Bladder microvascular endothelial cell (primary cell): ENCODE results near the gene PPP1R14B. TPM values are rescaled to one million over a fixed set of nuclear protein-coding genes. Genes with fewer than 3 reads are reported as not detected.

ENCODE experiments used
- total RNA-seq: library from RNA; depleted of rRNA; stranded (reverse); fragments of >200 nt; gene quantifications from 2 replicates; pipeline ENCODE4 v1.2.3, GENCODE V29; 2014

PPP1R14B gene, protein sequence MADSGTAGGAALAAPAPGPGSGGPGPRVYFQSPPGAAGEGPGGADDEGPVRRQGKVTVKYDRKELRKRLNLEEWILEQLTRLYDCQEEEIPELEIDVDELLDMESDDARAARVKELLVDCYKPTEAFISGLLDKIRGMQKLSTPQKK
- 207 and 216 TPM in 2 replicates for total RNA-seq

DNA sequence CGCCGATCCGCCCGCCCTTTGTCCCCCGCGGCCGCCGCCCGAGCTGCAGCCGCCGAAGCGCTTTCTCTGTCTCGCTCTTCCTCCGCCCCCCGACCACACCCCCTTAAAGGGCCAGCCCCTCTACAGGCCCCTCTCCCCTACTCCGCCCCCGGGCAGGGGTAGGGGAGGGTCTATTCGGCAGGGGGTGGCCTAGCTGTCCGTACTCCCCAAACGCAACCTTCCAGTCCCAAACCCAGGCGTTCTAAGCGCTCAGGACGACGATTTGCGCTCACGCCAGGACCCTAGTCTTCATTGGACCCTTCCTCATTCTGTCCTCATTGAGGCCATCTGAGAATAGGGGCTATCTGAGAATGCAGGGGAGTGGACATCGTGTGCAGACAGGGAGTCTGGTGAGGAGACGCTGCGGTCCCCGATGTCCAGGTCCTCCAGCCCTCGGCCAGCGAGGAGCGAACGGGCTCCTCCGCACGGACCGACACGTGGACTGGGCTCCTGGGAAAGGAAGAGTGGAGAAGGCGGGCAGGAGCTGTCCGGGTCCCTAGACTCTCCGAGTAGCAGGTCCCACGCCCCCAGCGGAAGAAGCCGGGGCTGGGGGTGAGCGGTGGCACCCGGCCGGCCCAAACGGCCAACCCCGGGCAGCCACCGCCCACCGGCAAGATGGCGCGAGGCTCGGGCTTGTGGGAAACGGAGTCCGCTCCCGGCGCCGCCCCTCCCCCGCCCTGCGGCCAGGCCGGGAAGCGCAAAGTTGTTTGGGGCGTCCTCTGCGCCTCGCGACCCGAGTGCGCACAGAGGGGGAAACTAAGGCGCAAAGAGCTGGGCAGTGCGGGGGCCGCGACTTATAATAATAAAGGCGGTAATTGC is at the start of gene PPP1R14B:
TSS of gene PPP1R14B (minus strand) at position 73 of the 858 bp plus-strand sequence. CDS start 270 bp downstream, outside the sequence.

DNA sequence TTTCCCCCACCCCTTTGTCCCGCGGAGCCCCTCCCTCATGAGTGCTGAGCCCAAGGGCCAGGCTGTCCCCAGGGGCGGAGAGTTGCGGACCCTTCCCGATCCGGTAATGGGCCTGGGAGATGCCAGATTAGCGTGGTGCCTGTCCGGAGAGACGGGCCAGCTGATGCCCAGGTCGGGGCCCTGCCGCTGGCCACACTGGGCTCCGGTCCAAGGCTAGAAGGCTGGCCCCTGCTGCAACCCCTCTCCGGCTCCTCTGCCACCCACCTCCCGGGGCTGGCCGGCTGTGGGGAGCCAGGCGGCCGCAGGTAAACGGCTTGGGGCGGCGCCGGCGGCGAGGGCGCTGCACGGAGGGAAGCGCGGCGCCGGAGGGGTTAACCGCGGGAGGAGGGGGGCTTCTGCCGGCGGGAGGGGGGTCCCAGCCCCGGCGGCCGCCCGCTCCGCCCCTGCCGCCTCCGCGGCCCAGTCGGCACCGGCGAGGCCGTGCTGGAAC is 44.6 kb upstream of the PPP1R14B start, which contains the start of gene KCNK4:
TSS of gene KCNK4 (plus strand) at position 41 of the 490 bp plus-strand sequence. CDS start 1,717 bp downstream, outside the sequence.

DNA sequence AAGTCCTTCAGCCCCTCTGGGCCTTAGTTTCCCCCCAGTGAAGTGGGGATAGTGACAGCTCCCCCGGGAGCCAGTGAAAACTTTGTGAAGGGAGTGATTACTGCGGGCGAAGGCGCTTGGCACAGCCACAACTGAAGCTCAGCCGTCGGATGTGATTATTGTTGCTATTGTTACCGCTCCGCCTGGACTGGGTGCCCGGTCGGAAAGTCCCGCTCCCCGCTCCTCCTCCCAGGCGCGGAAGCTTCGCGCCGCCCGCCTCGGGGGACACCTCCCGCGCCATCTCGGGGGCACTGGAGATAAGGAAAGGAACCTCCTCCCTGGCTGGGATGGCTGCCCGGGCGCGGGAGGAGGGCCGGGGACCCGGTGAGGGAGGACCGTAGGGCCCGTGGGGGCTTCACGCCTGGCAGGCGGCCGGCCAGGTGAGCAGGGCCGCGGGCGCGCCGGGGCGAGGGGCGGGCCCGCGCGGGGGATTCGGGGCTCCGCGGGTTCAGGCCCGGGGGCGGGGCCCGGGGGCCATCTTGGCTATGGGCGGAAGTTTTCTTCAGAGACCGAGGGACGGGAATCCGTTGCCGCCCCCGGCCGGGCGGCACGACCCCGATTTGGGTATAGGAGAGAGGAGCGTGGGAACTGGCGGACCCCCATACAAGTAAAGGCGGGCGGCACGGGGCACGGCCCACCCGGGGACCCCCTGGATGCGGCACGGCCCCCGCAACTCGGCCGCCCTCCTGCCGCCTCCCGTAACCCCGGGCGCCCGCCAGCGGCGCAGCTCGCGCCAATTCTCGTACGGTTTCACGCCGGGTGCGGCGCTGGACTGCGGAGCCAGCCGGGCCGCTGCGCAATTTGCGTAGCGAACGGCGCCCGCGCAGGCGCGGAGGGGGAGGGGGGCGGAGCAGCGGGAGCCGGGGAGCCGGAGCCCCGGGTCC is 38.5 kb upstream of the PPP1R14B start, which contains the start of gene GPR137:
TSS of gene GPR137 (plus strand) at position 887 of the 923 bp plus-strand sequence. CDS start 677 bp downstream, outside the sequence.

DNA sequence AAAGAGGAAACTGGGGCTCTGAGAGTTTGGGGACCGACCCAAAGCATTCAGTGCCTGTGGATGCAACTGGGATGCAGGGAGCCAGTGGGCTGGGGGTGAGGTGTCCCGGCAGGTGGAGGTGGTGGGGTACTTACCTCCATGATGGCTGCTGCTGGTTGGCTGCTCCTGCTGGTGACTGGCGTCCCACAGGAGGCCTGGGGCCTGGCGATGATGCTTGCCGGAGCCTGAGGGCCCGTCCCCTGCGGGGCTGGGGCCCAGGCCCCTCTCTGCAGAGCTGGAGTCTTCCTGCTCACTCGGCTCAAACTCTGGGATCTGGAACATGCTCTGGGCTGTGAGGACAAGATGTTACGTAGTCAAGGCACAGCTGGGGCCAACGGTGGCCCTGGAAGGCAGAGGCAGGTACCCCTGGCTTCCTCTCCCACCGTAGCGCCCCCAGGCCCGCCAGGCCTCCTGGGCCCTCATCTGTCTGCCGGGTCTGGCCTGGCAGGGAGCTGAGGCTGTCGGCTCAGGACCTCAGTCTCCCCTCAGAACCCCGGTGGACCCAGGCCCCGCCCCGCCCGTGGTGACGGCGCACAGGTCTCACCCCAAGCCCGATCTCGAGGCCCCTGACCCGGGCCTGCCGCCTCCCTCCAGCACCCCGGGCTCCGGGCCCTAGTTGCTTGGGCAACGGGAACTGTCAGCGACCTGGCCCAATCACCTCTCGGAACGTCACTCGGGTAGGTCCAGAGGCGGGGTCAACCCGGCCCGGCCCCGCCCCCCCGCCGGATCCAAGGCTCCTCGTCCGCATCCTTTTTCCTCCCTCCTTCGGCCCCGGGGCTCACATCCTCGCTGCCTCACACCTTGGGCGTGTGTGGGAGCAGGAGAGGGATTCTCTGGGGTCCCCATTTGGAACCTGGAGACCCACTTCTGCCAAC is 37.6 kb upstream of the PPP1R14B start, which contains the start of gene BAD:
TSS of gene BAD (minus strand) at position 618 of the 914 bp plus-strand sequence. CDS start at position 321, 297 bp downstream.

GRCh38 chr11:64251016-64251752 is 4.4 kb upstream of the PPP1R14B start, which contains the start of gene PLCB3:
TSS of gene PLCB3 (plus strand) at chr11:64251530. CDS start at chr11:64251650, 120 bp downstream.

DNA sequence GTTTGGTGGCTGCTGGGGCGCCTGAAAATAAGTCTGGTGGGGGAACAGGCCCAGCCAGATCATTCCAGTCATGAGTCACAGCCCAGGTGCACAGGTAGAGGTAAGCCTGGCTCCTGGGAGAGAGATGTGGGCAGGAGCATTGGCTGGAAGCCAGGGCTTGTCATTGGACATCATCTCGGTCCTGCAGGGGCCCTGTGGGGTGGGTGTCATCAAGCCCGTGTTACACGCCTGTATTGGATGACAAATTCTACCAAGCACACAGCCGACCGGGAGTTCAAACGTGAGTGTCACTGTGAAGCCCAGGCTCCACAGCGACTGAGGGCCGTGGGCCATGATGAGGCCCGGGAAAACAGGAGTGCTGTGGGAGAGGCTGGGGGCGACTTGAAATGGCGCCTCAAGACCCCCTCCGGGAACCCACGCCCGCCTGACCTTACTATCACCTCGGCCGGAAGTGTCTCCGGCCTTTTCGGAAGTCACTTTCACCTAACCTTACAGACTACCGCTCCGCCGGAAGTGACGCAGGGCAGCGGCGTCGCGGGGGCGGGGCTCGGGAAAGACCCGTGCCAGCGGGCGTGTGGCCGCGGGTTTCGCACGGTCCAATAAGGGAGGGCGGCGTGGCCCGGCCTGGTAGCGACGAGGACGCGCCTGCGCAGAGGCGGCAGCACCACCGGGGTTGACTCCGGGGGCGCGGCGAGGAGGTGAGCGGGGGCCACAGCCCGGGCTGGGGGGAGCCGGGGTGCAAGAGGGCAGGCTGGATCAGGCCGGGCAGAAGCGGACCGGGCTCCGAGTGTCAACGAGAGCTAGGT is 6.1 kb downstream of the PPP1R14B start, which contains the start of gene FKBP2:
TSS of gene FKBP2 (plus strand) at position 661 of the 806 bp plus-strand sequence. CDS start 1,293 bp downstream, outside the sequence.

GRCh38 chr11:64233913-64234586 is 12.7 kb downstream of the PPP1R14B start, which contains the start of gene VEGFB:
TSS of gene VEGFB (plus strand) at chr11:64234584. CDS start at chr11:64234834, 250 bp downstream.

GRCh38 chr11:64230171-64230984 is 16.4 kb downstream of the PPP1R14B start, which contains the start of gene DNAJC4:
TSS of gene DNAJC4 (plus strand) at chr11:64230548. CDS start at chr11:64230855, 307 bp downstream.

DNA sequence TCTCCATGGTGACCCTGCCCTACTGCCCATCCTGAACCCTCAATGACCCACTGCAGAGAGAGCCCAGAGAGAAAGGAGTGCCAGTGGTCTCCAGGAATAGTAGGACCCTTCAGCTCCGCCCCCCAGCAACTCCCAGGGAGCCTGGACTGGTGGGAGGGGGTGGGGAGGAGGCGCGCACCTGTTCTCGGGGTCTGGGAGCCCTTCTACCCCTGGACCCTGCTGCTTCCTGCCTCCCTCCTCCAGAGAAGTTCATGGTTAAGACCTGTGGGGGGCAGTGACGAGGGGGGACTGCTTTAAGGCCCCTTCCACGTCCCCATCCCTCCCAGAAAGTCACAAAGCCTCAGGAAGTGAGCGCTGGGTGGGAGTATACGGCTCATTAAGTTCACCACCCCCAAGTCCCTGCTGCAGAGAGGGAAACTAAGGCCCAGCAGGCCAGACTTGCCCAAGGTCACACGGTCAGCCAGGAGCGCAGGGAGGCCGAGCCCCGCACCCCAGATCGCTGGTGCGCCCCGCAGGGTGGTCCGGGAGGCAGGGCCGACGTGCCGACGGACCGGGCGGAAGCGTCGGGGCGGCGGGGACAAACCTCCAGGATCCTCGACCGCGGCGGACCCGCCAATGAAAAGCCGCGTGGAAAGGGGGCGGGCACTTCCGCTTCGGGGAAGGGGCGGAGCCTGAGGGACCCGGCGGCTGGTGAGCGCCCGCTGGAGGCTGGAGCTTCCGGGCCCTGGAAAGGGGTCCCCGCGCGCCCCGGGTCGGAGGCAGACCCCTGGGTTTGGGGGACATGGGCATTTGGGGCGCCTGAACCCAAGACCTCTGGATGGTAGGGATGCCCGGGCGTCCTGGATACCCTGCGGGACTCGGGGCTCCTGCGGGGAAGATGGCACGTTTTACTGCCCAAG is 20.9 kb downstream of the PPP1R14B start, which contains the start of the genes NUDT22 and TRPT1:
TSS of gene NUDT22 (plus strand) at position 667 of the 899 bp plus-strand sequence. CDS start 379 bp downstream, outside the sequence.
TSS of gene TRPT1 (minus strand) at position 579 of the 899 bp plus-strand sequence. CDS start at position 253, 326 bp downstream.

DNA sequence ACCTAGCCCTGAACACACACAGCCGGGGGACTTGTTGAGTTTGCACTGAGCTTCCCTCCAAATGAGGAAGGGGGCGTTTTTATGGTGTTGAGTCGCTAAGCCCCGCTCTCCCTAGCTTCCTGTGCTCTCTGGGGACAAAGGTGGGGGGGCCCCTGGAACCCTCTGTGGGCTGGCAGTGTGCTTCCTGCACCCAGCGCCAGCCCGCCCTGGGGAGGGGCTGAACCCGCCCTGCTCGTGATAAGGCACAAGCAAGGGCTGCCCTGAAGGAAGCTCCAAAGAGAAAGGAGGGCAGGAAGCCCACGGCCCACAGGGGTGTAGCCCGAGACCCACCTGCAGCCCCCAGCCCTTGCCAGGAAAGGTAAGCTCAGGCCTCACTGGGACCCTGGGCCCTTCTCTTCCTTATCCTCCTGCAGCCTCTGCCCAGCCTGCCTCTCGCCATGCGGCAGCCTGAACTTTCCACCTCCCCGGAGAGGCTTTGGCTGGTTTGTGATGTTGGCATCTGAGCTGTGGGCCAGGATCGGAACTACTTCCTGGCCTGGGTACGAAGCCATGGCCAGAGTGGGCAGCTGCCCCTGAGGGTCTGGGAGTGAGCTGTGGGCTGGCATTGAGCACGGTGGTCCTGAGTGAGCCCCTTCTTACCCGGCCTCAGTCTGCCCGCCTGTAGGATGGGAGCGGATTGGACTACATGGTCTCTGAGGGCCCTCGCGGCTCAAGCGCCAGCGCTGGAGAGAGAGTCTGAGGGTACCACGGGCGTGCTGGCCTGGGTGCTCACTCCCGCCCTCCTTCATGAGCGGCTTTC is 40.1 kb downstream of the PPP1R14B start, which contains the start of gene FERMT3:
TSS of gene FERMT3 (plus strand) at position 265 of the 799 bp plus-strand sequence. CDS start 644 bp downstream, outside the sequence.

Other genes starting within 250 kb of the PPP1R14B start
- gene FLRT1, start 211.0 kb downstream of the PPP1R14B start, total RNA-seq: not detected in 2 replicates
- 18.3 and 34.4 TPM in 2 replicates for gene MACROD1, start 80.8 kb downstream of the PPP1R14B start, total RNA-seq
- 135 and 189 TPM in 2 replicates for gene STIP1, start 60.8 kb downstream of the PPP1R14B start, total RNA-seq
- 2.8 and 6.4 TPM in 2 replicates for gene FERMT3, start 40.2 kb downstream of the PPP1R14B start, total RNA-seq
- gene TRPT1, start 20.8 kb downstream of the PPP1R14B start, total RNA-seq: 18.3 and 24.8 TPM in 2 replicates
- gene NUDT22, start 20.7 kb downstream of the PPP1R14B start, total RNA-seq: 26.7 and 30.4 TPM in 2 replicates
- gene DNAJC4, start 16.4 kb downstream of the PPP1R14B start, total RNA-seq: 9.9 and 12.9 TPM in 2 replicates
- gene VEGFB, start 12.4 kb downstream of the PPP1R14B start, total RNA-seq: 18.5 and 20.9 TPM in 2 replicates
- 53.8 and 53.9 TPM in 2 replicates for gene FKBP2, start 5.8 kb downstream of the PPP1R14B start, total RNA-seq
- 31.7 and 45.7 TPM in 2 replicates for gene PLCB3, start 4.6 kb upstream of the PPP1R14B start, total RNA-seq
- 39.1 and 60.1 TPM in 2 replicates for gene BAD, start 37.7 kb upstream of the PPP1R14B start, total RNA-seq
- 6.5 and 17.1 TPM in 2 replicates for gene GPR137, start 38.9 kb upstream of the PPP1R14B start, total RNA-seq
- 0.25 TPM in 1 of 2 replicates, not detected in the other for gene KCNK4, start 44.4 kb upstream of the PPP1R14B start, total RNA-seq
- gene CATSPERZ, start 53.4 kb upstream of the PPP1R14B start, total RNA-seq: 0.49 TPM in 1 of 2 replicates, not detected in the other
- 35.3 and 42.1 TPM in 2 replicates for gene ESRRA, start 58.6 kb upstream of the PPP1R14B start, total RNA-seq
- gene TRMT112, start 70.6 kb upstream of the PPP1R14B start, total RNA-seq: 174 and 263 TPM in 2 replicates
- 172 and 230 TPM in 2 replicates for gene PRDX5, start 71.2 kb upstream of the PPP1R14B start, total RNA-seq
- 1.1 and 2.4 TPM in 2 replicates for gene CCDC88B, start 93.3 kb upstream of the PPP1R14B start, total RNA-seq
- 27.2 and 44.3 TPM in 2 replicates for gene RPS6KA4, start 112.2 kb upstream of the PPP1R14B start, total RNA-seq